ENCODE results near the gene RCVRN. TPM values are rescaled to one million over a fixed set of nuclear protein-coding genes. Genes with fewer than 3 reads are reported as not detected.

The RCVRN gene
- total and polyA plus RNA-seq, 2 of the 13 experiments (the other 11 are each of a cell fraction or from before 2014, with no cell fraction given), result not detected

GRCh38 chr17:9904277-9905077 lies 594 bp downstream of the RCVRN start:
- Histone ChIP-seq H3K4me2 (ENCODE audit: low read depth, low read length) (no peak overlapping the region), H4K20me1 (ENCODE audit: insufficient read depth, low read length) (no peaks in the 10 kb centered on the region), H2AFZ (ENCODE audit: low read length) (no peak overlapping the region), H3K4me1 (ENCODE audit: insufficient read depth, low read length) (no peaks in the 10 kb centered on the region), H3K27ac (ENCODE audit: extremely low read length, insufficient read depth, low read length) (no peak overlapping the region), H3K27me3 (ENCODE audit: control insufficient read depth in 1 of 2, insufficient read depth in 2 of 2, low read length in 2 of 2) (peaks cover 0 to 9% of the 10 kb centered on the region in 2 experiments; a peak in 4 of 5 replicates), H3K36me3 (replicated peaks in 1 of 2; ENCODE audit: control insufficient read depth in 1 of 2, insufficient read depth in 2 of 2, low read length in 2 of 2) (no peaks in the 10 kb centered on the region), H3K9ac (ENCODE audit: insufficient read depth, low read depth, low read length) (no peak overlapping the region), H3K9me3 (ENCODE audit: low read length) (no peaks in the 10 kb centered on the region), H3K4me3 (replicated peaks in 1 of 3; ENCODE audit: insufficient read depth in 1 of 3, low read depth in 2 of 3, low read length in 3 of 3) (no peak overlapping the region), H3K79me2 (ENCODE audit: insufficient read depth, low read length) (no peaks in the 10 kb centered on the region)
- no peak for DNase-seq (ENCODE audit: low spot score)
- intact Hi-C loops (cut with micrococcal nuclease; ENCODE audit: unreplicated experiment) (no loop called here), in situ Hi-C loops (cut with HindIII; ENCODE audit: extremely low pct_ligation_motif_present, low pct_unique_long_range_greater_than_20kb) (no loop called here)
- no peak for ATAC-seq
- BruUV-seq (replicated peaks), result no TSS peak
- ChIA-PET POLR2A (interaction anchor here (0.6 kb wide), 1 partner anchor 484 kb away, joined by 3 read pairs; no protein-coding TSS in a partner anchor), CTCF (ENCODE audit: low intra/inter-chr PET ratio, low total read pairs) (no interaction called here)
- whole genome bisulfite sequencing (ENCODE audit: low lambda C conversion rate), result 58% methylated on average over 27 of the region's 35 CpGs
- TF ChIP-seq CREB1 (IDR thresholded peaks at IDR 0.05), result peak; percentile 97
- no peak for TF ChIP-seq CREB1 (CRISPR knock-in tag; IDR thresholded peaks at IDR 0.05)
- no peak for TF ChIP-seq SCMH1 (CRISPR knock-in tag; IDR thresholded peaks at IDR 0.05; ENCODE audit: borderline replicate concordance)
- peak; percentile 94 for TF ChIP-seq ATF7 (IDR thresholded peaks at IDR 0.05)
- TF ChIP-seq ATF7 (CRISPR knock-in tag; IDR thresholded peaks at IDR 0.05), result no peak
- FAIRE-seq, result no peak

- Histone ChIP-seq H3K9ac (ENCODE audit: insufficient read depth, low read depth, low read length) (no peak overlapping the region), H3K79me2 (ENCODE audit: insufficient read depth, low read length) (no peaks in the 10 kb centered on the region), H3K4me3 (replicated peaks in 1 of 3; ENCODE audit: insufficient read depth in 1 of 3, low read depth in 2 of 3, low read length in 3 of 3) (no peak overlapping the region), H4K20me1 (ENCODE audit: insufficient read depth, low read length) (no peaks in the 10 kb centered on the region), H2AFZ (ENCODE audit: low read length) (no peak overlapping the region), H3K27ac (ENCODE audit: extremely low read length, insufficient read depth, low read length) (no peak overlapping the region), H3K9me3 (ENCODE audit: low read length) (no peaks in the 10 kb centered on the region), H3K4me2 (ENCODE audit: low read depth, low read length) (no peak overlapping the region), H3K4me1 (ENCODE audit: insufficient read depth, low read length) (no peaks in the 10 kb centered on the region), H3K27me3 (ENCODE audit: control insufficient read depth in 1 of 2, insufficient read depth in 2 of 2, low read length in 2 of 2) (peaks cover 0 to 12% of the 10 kb centered on the region in 2 experiments; a peak in 3 of 5 replicates), H3K36me3 (replicated peaks in 1 of 2; ENCODE audit: control insufficient read depth in 1 of 2, insufficient read depth in 2 of 2, low read length in 2 of 2) (no peaks in the 10 kb centered on the region)
- intact Hi-C loops (cut with micrococcal nuclease; ENCODE audit: unreplicated experiment), result no loop called here
- ATAC-seq (no peak), FAIRE-seq (no peak), DNase-seq (ENCODE audit: low spot score) (no peak)
- ChIA-PET CTCF (ENCODE audit: low intra/inter-chr PET ratio, low total read pairs) (no interaction called here), POLR2A (no interaction called here)
- in situ Hi-C loops (cut with HindIII; ENCODE audit: extremely low pct_ligation_motif_present, low pct_unique_long_range_greater_than_20kb), result no loop called here
- WGBS (ENCODE audit: low lambda C conversion rate), result 3% methylated on average over 2 of the region's 2 CpGs
- no TSS peak for BruUV-seq (replicated peaks)
- TF ChIP-seq ZNF329 (CRISPR knock-in tag; IDR thresholded peaks at IDR 0.05; ENCODE audit: low read depth) (no peak), ZC3H13 (CRISPR knock-in tag; IDR thresholded peaks at IDR 0.05) (no peak), FOSL1 (CRISPR knock-in tag; IDR thresholded peaks at IDR 0.05; ENCODE audit: borderline replicate concordance) (no peak), EEA1 (CRISPR knock-in tag; IDR thresholded peaks at IDR 0.05; ENCODE audit: borderline replicate concordance) (no peak), NFRKB (IDR thresholded peaks at IDR 0.05) (no peak), CENPX (CRISPR knock-in tag; IDR thresholded peaks at IDR 0.05) (no peak), TCF12 (IDR thresholded peaks at IDR 0.05) (no peak), TCF12 (CRISPR knock-in tag; IDR thresholded peaks at IDR 0.05) (no peak), TBX2 (CRISPR knock-in tag; IDR thresholded peaks at IDR 0.05; ENCODE audit: borderline replicate concordance) (no peak), TAF1 (CRISPR knock-in tag; IDR thresholded peaks at IDR 0.05) (no peak), NFIB (CRISPR knock-in tag; IDR thresholded peaks at IDR 0.05; ENCODE audit: borderline replicate concordance) (no peak)
- TF ChIP-seq, protein P1, sequence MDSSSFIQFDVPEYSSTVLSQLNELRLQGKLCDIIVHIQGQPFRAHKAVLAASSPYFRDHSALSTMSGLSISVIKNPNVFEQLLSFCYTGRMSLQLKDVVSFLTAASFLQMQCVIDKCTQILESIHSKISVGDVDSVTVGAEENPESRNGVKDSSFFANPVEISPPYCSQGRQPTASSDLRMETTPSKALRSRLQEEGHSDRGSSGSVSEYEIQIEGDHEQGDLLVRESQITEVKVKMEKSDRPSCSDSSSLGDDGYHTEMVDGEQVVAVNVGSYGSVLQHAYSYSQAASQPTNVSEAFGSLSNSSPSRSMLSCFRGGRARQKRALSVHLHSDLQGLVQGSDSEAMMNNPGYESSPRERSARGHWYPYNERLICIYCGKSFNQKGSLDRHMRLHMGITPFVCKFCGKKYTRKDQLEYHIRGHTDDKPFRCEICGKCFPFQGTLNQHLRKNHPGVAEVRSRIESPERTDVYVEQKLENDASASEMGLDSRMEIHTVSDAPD (CRISPR knock-in tag; IDR thresholded peaks at IDR 0.05), result no peak
- TF ChIP-seq, protein P2, sequence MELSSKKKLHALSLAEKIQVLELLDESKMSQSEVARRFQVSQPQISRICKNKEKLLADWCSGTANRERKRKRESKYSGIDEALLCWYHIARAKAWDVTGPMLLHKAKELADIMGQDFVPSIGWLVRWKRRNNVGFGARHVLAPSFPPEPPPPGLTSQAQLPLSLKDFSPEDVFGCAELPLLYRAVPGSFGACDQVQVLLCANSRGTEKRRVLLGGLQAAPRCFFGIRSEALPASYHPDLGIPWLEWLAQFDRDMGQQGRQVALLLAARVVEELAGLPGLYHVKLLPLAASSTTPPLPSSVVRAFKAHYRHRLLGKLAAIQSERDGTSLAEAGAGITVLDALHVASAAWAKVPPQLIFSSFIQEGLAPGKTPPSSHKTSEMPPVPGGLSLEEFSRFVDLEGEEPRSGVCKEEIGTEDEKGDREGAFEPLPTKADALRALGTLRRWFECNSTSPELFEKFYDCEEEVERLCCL (CRISPR knock-in tag; IDR thresholded peaks at IDR 0.05; ENCODE audit: borderline replicate concordance), result no peak
Measured at GRCh38 chr17:9902120-9902519, 3.0 kb downstream of the RCVRN start.

All from HepG2 (cell line).